GM23338 (cell line): ENCODE measurements around the gene RNU6-9. TPM values are rescaled to one million over a fixed set of nuclear protein-coding genes. Genes with fewer than 3 reads are reported as not detected.

Experiments
- ATAC-seq: fragments of 200-7000 bp; cut with Tn5 transposase; 3 replicates; pipeline ENCODE4 v1.9.1; 2020
- DNase-seq: peaks from one replicate; pipeline ENCODE4 v3.0.0-alpha.2; 2015; ENCODE audit warnings: low spot score
- H2AFZ ChIP-seq: fragments of 200-600 bp; sonication (generic); 2 replicates; pipeline ENCODE4 v1.8.0; 2016; ENCODE audit warnings: antibody characterized with exemption, mild to moderate bottlenecking, moderate library complexity
- H3F3A ChIP-seq: fragments of 200-600 bp; sonication (generic); replicated peaks from 2 replicates; pipeline ENCODE4 v1.8.0; 2017; ENCODE audit warnings: antibody characterized with exemption, mixed run types, low read depth
- H3K27ac ChIP-seq: fragments of 200-600 bp; sonication (generic); 2 replicates; pipeline ENCODE4 v1.6.1; 2016; ENCODE audit warnings: low read depth
- H3K27me3 ChIP-seq: fragments of 200-600 bp; sonication (generic); 2 replicates; pipeline ENCODE4 v1.8.0; 2016; ENCODE audit warnings: mild to moderate bottlenecking, mixed run types, moderate library complexity; ENCODE audit not compliant: insufficient read depth
- H3K36me3 ChIP-seq: fragments of 200-600 bp; sonication (generic); 2 replicates; pipeline ENCODE4 v1.8.0; 2016; ENCODE audit warnings: mild to moderate bottlenecking; ENCODE audit not compliant: insufficient read depth
- H3K4me1 ChIP-seq: fragments of 200-600 bp; sonication (generic); 2 replicates; pipeline ENCODE4 v1.8.0; 2016; ENCODE audit warnings: mild to moderate bottlenecking, moderate library complexity; ENCODE audit not compliant: insufficient read depth
- H3K4me2 ChIP-seq: fragments of 200-600 bp; sonication (generic); 2 replicates; pipeline ENCODE4 v1.7.1; 2017; ENCODE audit warnings: mixed run types
- H3K4me3 ChIP-seq: fragments of 200-600 bp; sonication (generic); 2 replicates; pipeline ENCODE4 v1.6.1; 2016; ENCODE audit warnings: mixed run types
- H3K79me2 ChIP-seq: fragments of 200-600 bp; sonication (generic); replicated peaks from 2 replicates; pipeline ENCODE4 v1.8.0; 2017; ENCODE audit warnings: mild to moderate bottlenecking; ENCODE audit not compliant: insufficient read depth
- H3K9me2 ChIP-seq: fragments of 200-600 bp; sonication (generic); 2 replicates; pipeline ENCODE4 v1.8.0; 2017; ENCODE audit not compliant: insufficient read depth
- H4K20me1 ChIP-seq: fragments of 200-600 bp; sonication (generic); replicated peaks from 2 replicates; pipeline ENCODE4 v1.8.0; 2017; ENCODE audit warnings: mild to moderate bottlenecking; ENCODE audit not compliant: insufficient read depth
- H3K27ac Mint-ChIP-seq: 2 replicates; pipeline ENCODE4 v1.8.0; 2020; ENCODE audit warnings: inconsistent platforms, mild to moderate bottlenecking, moderate library complexity, mixed read lengths
- H3K27me3 Mint-ChIP-seq: 3 replicates; pipeline ENCODE4 v1.8.0; 2022; ENCODE audit warnings: low read depth, mild to moderate bottlenecking, moderate library complexity, mixed read lengths, inconsistent platforms; ENCODE audit not compliant: insufficient read depth, poor library complexity
- H3K36me3 Mint-ChIP-seq: 3 replicates; pipeline ENCODE4 v1.8.0; 2021; ENCODE audit warnings: low read depth, mild to moderate bottlenecking, inconsistent platforms, moderate library complexity, mixed read lengths
- H3K4me1 Mint-ChIP-seq: 3 replicates; pipeline ENCODE4 v1.8.0; 2020; ENCODE audit warnings: mild to moderate bottlenecking, inconsistent platforms, mixed read lengths
- H3K4me3 Mint-ChIP-seq: 3 replicates; pipeline ENCODE4 v1.8.0; 2021; ENCODE audit warnings: moderate library complexity, mild to moderate bottlenecking, inconsistent platforms, mixed read lengths
- H3K9me3 Mint-ChIP-seq: 3 replicates; pipeline ENCODE4 v1.8.0; 2020; ENCODE audit warnings: moderate library complexity, mild to moderate bottlenecking, inconsistent platforms, mixed read lengths
- CREB1 ChIP-seq: fragments of 250-450 bp; sonication (Bioruptor Pico); IDR thresholded peaks from 2 replicates; pipeline ENCODE4 v1.5.0; 2020; ENCODE audit warnings: low read depth, mild to moderate bottlenecking, moderate library complexity
- ETS1 ChIP-seq: IDR thresholded peaks from 2 replicates; pipeline ENCODE4 v1.6.1; 2016; ENCODE audit warnings: antibody characterized with exemption
- EZH2 ChIP-seq: fragments of 200-600 bp; sonication (generic); IDR thresholded peaks from one replicate; pipeline ENCODE4 v1.8.0; 2017; ENCODE audit warnings: antibody characterized with exemption, mild to moderate bottlenecking, low read depth; ENCODE audit not compliant: unreplicated experiment
- NANOG ChIP-seq: IDR thresholded peaks from 2 replicates; pipeline ENCODE4 v1.6.1; 2016; ENCODE audit warnings: antibody characterized with exemption, borderline replicate concordance
- POLR2AphosphoS5 ChIP-seq: IDR thresholded peaks from 2 replicates; pipeline ENCODE4 v1.6.1; 2016; ENCODE audit warnings: antibody characterized with exemption, low read depth
- ZNF462 ChIP-seq: fragments of 250-450 bp; sonication (Bioruptor Pico); IDR thresholded peaks from 2 replicates; pipeline ENCODE4 v1.5.0; 2020; ENCODE audit warnings: mild to moderate bottlenecking, moderate library complexity
- polyA plus RNA-seq: library from polyadenylated mRNA; unstranded; fragments of >200 nt; fragmentation: Nextera tagmentation; extraction: Ambion mirVana; gene quantifications from 2 replicates; pipeline ENCODE4 v1.2.1, GENCODE V29; 2016
- total RNA-seq: library from RNA; depleted of rRNA; stranded (reverse); fragments of >200 nt; shearing (Covaris generic); gene quantifications from 2 replicates; pipeline ENCODE4 v1.2.3, GENCODE V29; 2014

The RNU6-9 gene
- total and polyA plus RNA-seq, 2 experiments from 2014 or later = not detected

- no peak for TF ChIP-seq ZNF462 (CRISPR knock-in tag)
These were observed 45.1 kb downstream of the RNU6-9 start (continued) for GRCh38 chr19:938233-938923.

DNA sequence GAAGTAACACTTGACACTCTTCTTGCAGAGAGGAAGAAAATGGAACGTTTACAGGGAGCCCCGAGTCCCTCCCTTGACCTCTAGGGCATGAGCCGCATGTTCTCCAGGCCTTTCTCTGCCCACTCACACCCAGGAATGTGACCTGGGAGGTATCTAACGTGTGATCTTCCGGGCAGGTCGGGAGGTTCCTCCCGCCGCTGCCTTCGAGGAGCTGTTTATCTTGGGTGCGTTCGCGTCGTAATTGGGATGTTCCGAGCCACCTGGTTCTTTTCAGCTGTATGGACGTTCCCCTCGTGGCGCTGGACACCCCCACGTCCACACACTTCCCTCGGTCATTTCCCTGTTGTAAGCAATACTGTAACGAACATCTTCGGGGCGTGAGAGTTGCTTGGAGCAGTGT, 46.2 kb downstream of the RNU6-9 start:
- no peaks in the 10 kb centered on the region; the same call in 2 of the 3 replicates for H3K4me1 Mint-ChIP-seq
- Histone ChIP-seq H3K36me3 (no peaks in the 10 kb centered on the region), H3K27ac (no peak overlapping the region), H2AFZ (no peak overlapping the region), H3K27me3 (no peaks in the 10 kb centered on the region), H4K20me1 (peaks cover 4% of the 10 kb centered on the region), H3K9me2 (no peaks in the 10 kb centered on the region), H3K4me2 (no peak overlapping the region), H3K4me3 (no peak overlapping the region), H3K79me2 (peaks cover 72% of the 10 kb centered on the region), H3F3A (0 out of 2 replicates have a peak, but pooled peaks cover 3% of the 10 kb centered on the region), H3K4me1 (no peaks in the 10 kb centered on the region)
- peaks cover 44% of the 10 kb centered on the region for H3K36me3 Mint-ChIP-seq
- H3K27ac Mint-ChIP-seq = 0 out of 2 replicates have a peak overlapping the region, but pooled peaks have one; percentile 43
- no peak for ATAC-seq
- peaks cover 16% of the 10 kb centered on the region for H3K27me3 Mint-ChIP-seq
- peaks cover 2% of the 10 kb centered on the region; the same call in 2 of the 3 replicates for H3K9me3 Mint-ChIP-seq
- no peak for DNase-seq
- no peak overlapping the region for H3K4me3 Mint-ChIP-seq
- no peak for TF ChIP-seq CREB1 (CRISPR knock-in tag)
- TF ChIP-seq ETS1 = no peak
- no peak for TF ChIP-seq ZNF462 (CRISPR knock-in tag)
- no peak for TF ChIP-seq POLR2AphosphoS5
- TF ChIP-seq EZH2 = no peak
- TF ChIP-seq NANOG = no peak
